Measurements from ENCODE around the gene LRRC1. TPM values are rescaled to one million over a fixed set of nuclear protein-coding genes. Genes with fewer than 3 reads are reported as not detected.

Gene LRRC1
- total RNA-seq, 1 donor: 18.6 TPM

DNA sequence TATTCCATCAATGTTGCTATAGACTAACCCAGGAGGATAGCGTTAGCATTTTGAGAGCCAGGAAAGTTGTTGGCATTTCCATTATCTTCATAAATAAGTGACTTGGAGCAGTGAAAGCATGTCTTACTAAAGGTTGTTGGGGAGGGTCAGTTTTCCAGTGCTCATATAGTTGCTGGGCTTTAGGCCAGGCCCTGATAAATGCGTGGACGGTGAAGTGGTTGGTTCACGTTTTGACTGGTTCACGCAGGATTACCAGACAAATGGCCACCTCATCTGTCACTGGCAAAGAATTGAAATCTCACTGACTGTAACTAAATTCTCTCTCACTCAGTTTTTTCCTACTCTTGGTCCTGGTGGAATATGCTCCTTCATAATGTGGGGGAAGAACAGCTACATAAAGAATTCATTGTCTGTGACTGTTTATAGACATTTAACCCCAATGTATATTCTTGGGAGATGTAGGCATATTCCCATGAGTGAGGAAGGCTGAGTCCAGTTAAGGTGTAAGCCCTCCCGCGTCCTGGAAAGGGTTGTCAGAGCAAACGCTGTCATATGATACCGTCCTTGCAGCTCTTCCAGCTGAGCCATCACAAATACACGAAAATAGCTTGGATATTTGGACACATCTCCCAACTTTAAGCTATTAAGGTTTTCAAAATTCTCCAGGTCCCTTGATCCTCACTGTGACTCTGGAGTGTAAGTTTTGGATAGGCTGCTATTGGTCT, 27.8 kb downstream of the LRRC1 start:
- DNase-seq (ENCODE audit: low read depth): no peak
- TF ChIP-seq, protein P1, sequence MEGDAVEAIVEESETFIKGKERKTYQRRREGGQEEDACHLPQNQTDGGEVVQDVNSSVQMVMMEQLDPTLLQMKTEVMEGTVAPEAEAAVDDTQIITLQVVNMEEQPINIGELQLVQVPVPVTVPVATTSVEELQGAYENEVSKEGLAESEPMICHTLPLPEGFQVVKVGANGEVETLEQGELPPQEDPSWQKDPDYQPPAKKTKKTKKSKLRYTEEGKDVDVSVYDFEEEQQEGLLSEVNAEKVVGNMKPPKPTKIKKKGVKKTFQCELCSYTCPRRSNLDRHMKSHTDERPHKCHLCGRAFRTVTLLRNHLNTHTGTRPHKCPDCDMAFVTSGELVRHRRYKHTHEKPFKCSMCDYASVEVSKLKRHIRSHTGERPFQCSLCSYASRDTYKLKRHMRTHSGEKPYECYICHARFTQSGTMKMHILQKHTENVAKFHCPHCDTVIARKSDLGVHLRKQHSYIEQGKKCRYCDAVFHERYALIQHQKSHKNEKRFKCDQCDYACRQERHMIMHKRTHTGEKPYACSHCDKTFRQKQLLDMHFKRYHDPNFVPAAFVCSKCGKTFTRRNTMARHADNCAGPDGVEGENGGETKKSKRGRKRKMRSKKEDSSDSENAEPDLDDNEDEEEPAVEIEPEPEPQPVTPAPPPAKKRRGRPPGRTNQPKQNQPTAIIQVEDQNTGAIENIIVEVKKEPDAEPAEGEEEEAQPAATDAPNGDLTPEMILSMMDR (IDR thresholded peaks at IDR 0.05; ENCODE audit: insufficient read depth, low read depth, low read length): no peak
- H3K4me3 ChIP-seq (ENCODE audit: low read depth, low read length): no peak overlapping the region

DNA sequence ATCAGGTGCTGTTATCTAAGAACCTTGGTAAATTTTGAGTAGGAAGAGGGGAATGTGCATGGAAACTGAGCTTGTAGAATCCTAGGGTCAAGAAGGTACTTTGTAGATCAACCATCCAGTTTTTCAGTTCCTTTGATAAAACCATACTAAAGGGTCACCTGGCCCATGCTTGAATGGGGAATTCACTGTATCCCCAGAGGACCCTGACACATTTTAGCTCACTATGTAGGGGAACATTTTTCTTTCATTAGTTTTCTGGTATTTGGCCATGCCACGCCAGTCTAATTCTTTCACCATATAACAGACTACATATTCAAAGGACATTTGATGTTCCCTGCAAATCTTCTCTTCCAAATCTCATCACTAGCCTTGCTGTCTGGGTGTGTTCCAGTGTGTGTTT, 29.9 kb downstream of the LRRC1 start:
- no peak overlapping the region for H3K4me3 ChIP-seq (ENCODE audit: low read depth, low read length)
- TF ChIP-seq, protein P1 (IDR thresholded peaks at IDR 0.05; ENCODE audit: insufficient read depth, low read depth, low read length): no peak
- DNase-seq (ENCODE audit: low read depth): no peak

DNA sequence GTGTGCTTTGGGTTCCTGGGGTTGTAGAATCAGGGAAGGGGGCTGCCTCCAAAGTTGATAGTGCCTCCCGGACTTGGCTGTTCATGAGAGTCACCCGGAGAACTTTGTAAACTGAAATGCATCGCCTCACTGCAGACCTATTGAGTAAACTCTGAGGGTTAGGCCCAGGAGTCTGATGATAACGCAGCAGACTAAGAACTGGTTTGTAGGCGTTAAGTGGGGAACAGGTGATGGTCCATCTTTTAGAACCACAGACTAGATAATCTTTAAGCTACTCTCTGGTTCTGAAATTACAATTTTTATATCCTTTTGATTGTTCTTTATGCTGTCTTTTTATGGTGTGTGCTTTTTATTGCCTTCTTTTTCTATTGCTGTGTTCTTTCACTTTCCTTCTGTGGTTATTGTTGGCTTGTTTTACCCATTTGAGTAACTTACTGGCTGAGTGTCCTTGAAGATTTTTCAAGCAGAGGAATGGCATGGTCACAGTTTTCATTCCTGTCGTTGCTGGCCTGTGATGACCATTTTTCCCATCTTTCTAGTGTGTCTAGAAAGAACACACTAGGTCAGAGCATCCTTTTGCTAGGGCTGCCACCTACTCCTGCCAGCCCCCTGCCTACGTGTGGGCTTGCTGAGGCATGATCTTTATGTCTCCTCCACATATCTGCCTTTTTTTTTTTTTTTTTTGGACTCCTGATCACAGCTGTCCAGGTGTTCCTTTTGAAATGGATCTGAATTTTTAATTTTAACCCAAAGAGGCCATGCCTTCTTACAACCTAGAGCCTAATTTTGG, 30.9 kb downstream of the LRRC1 start:
- TF ChIP-seq, protein P1 (IDR thresholded peaks at IDR 0.05; ENCODE audit: insufficient read depth, low read depth, low read length): no peak
- H3K4me3 ChIP-seq (ENCODE audit: low read depth, low read length): no peak overlapping the region
- DNase-seq (ENCODE audit: low read depth): no peak

DNA sequence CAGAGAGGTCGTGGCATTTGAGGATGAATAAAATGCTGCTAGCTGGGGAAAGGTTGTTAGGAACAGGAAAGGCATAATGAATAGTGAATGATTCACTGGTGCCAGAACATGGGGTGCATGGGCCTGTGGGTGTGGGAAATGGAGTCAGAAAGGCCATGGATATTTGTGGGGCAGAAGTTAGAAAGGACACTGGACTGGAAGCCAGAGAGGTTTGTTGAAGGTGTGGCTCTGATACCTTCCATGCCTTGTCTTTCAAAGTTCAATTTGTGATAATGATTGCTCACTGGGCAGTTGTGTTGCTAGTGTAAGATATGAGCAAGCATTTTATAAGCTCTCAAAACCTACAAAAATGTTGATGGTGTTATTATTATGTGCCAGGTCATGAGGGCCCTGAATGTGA, 32.7 kb downstream of the LRRC1 start:
- DNase-seq (ENCODE audit: low read depth): no peak
- TF ChIP-seq, protein P1 (IDR thresholded peaks at IDR 0.05; ENCODE audit: insufficient read depth, low read depth, low read length): no peak
- H3K4me3 ChIP-seq (ENCODE audit: low read depth, low read length): no peak overlapping the region

DNA sequence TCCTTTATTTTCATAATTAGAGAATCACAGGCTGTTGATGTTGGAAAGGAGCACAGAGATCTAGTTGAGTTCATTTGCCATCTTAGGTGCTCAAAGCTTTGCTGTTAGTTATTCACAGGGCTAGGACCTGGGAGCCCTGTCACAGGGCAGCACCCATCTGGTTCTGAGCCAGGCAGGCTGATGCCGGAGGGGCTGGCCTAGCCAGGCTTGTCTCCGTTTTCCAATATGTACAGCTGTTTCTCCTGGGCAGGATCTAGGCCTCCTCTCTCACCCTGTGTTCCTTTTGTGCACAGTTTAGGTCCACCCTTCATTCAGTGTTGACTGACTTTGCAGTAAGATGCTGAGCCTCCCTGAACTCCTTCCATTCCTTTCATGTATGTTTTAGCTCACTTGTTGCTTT, 33.4 kb downstream of the LRRC1 start:
- TF ChIP-seq, protein P1 (IDR thresholded peaks at IDR 0.05; ENCODE audit: insufficient read depth, low read depth, low read length): no peak
- no peak for DNase-seq (ENCODE audit: low read depth)
- H3K4me3 ChIP-seq (ENCODE audit: low read depth, low read length): no peak overlapping the region

DNA sequence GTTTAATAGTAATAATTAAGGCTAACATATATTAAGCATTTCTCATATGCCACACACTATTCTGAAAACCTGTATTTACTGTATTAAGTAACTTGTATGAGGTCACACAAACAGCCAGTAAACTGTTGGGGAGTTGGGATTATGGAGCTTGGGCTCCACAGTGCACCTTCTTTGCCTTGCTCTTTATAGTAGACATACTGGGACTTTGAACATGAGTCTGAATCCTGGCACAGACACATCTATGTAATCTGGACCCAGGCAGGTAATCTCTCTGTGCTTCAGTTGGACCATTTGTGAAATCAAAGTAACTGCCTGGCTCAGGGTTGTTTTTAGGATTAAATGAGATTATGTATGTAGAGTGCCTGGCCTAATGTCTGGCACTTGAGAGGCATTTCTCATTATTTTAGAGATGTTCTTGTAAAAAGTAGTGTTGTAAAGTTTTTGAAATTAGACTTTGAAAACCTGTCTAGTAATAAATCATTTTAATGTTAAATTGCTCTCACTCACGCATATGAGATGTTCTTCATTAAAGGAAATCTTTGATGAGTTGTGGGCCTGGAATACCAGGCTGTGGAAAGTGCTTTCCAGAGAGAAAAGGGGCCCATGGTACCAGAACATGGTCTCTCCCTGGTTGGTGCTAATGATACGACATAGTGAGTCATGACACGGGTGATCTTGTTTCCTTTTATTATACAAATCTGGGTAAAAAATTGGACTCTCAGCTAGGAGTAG, 34.3 kb downstream of the LRRC1 start:
- TF ChIP-seq, protein P1 (IDR thresholded peaks at IDR 0.05; ENCODE audit: insufficient read depth, low read depth, low read length): no peak

More for the DNA sequence above, 34.3 kb downstream of the LRRC1 start:
- no peak overlapping the region for H3K4me3 ChIP-seq (ENCODE audit: low read depth, low read length)
- DNase-seq (ENCODE audit: low read depth): no peak
